ENCODE results near the gene MOSPD3.

MOSPD3 gene

GRCh38 chr7:100626530-100627237 is 14.3 kb downstream of the MOSPD3 start:
- TF ChIP-seq REST (IDR thresholded peaks at IDR 0.05; ENCODE audit: insufficient read depth in 1 of 2, low read depth in 2 of 2, low read length in 2 of 2) (0 out of 4 replicates have a peak, but pooled peaks of 1 of the 2 experiments have one; percentile 48), TAF1 (IDR thresholded peaks at IDR 0.05; ENCODE audit: borderline replicate concordance, insufficient read depth, low read length) (peak; percentile 95), SIN3A (IDR thresholded peaks at IDR 0.05; ENCODE audit: borderline replicate concordance, insufficient read depth, low read length) (no peak), POLR2AphosphoS5 (IDR thresholded peaks at IDR 0.05; ENCODE audit: low read depth, low read length) (peak; percentile 79), FOXP2 (optimal IDR thresholded peaks at IDR 0.05; ENCODE audit: borderline replicate concordance, extremely low read depth, extremely low read length, insufficient read depth) (peak; percentile 59)

GRCh38 chr7:100627238-100627549 is 14.9 kb downstream of the MOSPD3 start:
- no peak for TF ChIP-seq TAF1 (IDR thresholded peaks at IDR 0.05; ENCODE audit: borderline replicate concordance, insufficient read depth, low read length)
- no peak for TF ChIP-seq POLR2AphosphoS5 (IDR thresholded peaks at IDR 0.05; ENCODE audit: low read depth, low read length)
- TF ChIP-seq REST (IDR thresholded peaks at IDR 0.05; ENCODE audit: insufficient read depth in 1 of 2, low read depth in 2 of 2, low read length in 2 of 2), result no peak
- TF ChIP-seq SIN3A (IDR thresholded peaks at IDR 0.05; ENCODE audit: borderline replicate concordance, insufficient read depth, low read length), result no peak
- TF ChIP-seq FOXP2 (optimal IDR thresholded peaks at IDR 0.05; ENCODE audit: borderline replicate concordance, extremely low read depth, extremely low read length, insufficient read depth), result no peak

GRCh38 chr7:100629117-100629716 is 16.9 kb downstream of the MOSPD3 start:
- TF ChIP-seq POLR2AphosphoS5 (IDR thresholded peaks at IDR 0.05; ENCODE audit: low read depth, low read length) (no peak), SIN3A (IDR thresholded peaks at IDR 0.05; ENCODE audit: borderline replicate concordance, insufficient read depth, low read length) (no peak), TAF1 (IDR thresholded peaks at IDR 0.05; ENCODE audit: borderline replicate concordance, insufficient read depth, low read length) (no peak), FOXP2 (optimal IDR thresholded peaks at IDR 0.05; ENCODE audit: borderline replicate concordance, extremely low read depth, extremely low read length, insufficient read depth) (no peak), REST (IDR thresholded peaks at IDR 0.05; ENCODE audit: insufficient read depth in 1 of 2, low read depth in 2 of 2, low read length in 2 of 2) (no peak)

GRCh38 chr7:100630066-100630465 is 17.7 kb downstream of the MOSPD3 start:
- TF ChIP-seq SIN3A (IDR thresholded peaks at IDR 0.05; ENCODE audit: borderline replicate concordance, insufficient read depth, low read length) (no peak), REST (IDR thresholded peaks at IDR 0.05; ENCODE audit: insufficient read depth in 1 of 2, low read depth in 2 of 2, low read length in 2 of 2) (no peak)

Data from PFSK-1 (cell line).